ENCODE data around the gene TNFRSF13B.

TNFRSF13B gene

GRCh38 chr17:16935786-16936185, 36.1 kb downstream of the TNFRSF13B start:
- H3K36me3 ChIP-seq (ENCODE audit: insufficient read depth, low read length), result no peaks in the 10 kb centered on the region
- no peaks in the 10 kb centered on the region for H3K9me3 ChIP-seq (ENCODE audit: control insufficient read depth, insufficient read depth, low read length)
- H3K4me1 ChIP-seq (ENCODE audit: insufficient read depth, low read length), result peaks cover 8% of the 10 kb centered on the region
- no peak overlapping the region for H3K9ac ChIP-seq (ENCODE audit: low read depth, low read length)

GRCh38 chr17:16935241-16935663, 36.7 kb downstream of the TNFRSF13B start:
- Histone ChIP-seq H3K4me1 (ENCODE audit: insufficient read depth, low read length) (peaks cover 3% of the 10 kb centered on the region; the same call in 1 of the 2 replicates), H3K9ac (ENCODE audit: low read depth, low read length) (no peak overlapping the region), H3K9me3 (ENCODE audit: control insufficient read depth, insufficient read depth, low read length) (no peaks in the 10 kb centered on the region), H3K36me3 (ENCODE audit: insufficient read depth, low read length) (no peaks in the 10 kb centered on the region)

GRCh38 chr17:16934836-16935235, 37.1 kb downstream of the TNFRSF13B start:
- Histone ChIP-seq H3K4me1 (ENCODE audit: insufficient read depth, low read length) (no peaks in the 10 kb centered on the region), H3K9me3 (ENCODE audit: control insufficient read depth, insufficient read depth, low read length) (no peaks in the 10 kb centered on the region), H3K9ac (ENCODE audit: low read depth, low read length) (no peak overlapping the region), H3K36me3 (ENCODE audit: insufficient read depth, low read length) (no peaks in the 10 kb centered on the region)

DNA sequence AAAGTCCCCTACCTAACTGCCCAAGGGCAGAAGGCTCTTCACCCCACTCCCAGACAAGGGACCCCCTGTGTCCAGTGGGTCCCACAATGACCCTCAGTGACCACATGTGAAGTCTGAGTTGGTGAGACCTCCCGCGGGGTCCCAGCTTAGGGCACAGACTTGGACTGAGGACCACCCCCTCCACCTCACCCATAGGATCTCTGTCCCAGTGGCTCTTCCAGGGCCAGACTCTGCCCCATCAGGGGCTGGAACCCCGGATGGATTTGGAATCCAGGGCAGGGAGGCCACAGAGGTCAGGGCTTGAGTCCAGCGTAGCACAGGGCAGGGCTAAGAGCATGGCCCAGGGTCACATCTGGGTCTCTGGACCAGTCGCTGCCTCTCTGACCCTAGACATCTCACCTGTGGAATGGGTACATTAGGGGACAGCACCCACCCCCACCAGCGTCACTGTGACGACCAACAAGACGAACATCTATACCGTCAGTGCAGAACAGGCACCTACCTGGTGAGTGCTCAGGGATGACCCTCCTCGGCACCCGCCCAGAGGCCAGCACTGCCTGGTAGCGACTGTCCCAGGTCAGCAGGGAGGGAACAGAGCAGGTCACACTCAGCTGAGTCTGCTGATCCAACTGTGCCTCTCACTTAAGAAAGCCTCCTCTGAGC, 37.7 kb downstream of the TNFRSF13B start:
- no peaks in the 10 kb centered on the region for H3K9me3 ChIP-seq (ENCODE audit: control insufficient read depth, insufficient read depth, low read length)
- H3K9ac ChIP-seq (ENCODE audit: low read depth, low read length), result no peak overlapping the region
- H3K36me3 ChIP-seq (ENCODE audit: insufficient read depth, low read length), result no peaks in the 10 kb centered on the region
- H3K4me1 ChIP-seq (ENCODE audit: insufficient read depth, low read length), result no peaks in the 10 kb centered on the region

DNA sequence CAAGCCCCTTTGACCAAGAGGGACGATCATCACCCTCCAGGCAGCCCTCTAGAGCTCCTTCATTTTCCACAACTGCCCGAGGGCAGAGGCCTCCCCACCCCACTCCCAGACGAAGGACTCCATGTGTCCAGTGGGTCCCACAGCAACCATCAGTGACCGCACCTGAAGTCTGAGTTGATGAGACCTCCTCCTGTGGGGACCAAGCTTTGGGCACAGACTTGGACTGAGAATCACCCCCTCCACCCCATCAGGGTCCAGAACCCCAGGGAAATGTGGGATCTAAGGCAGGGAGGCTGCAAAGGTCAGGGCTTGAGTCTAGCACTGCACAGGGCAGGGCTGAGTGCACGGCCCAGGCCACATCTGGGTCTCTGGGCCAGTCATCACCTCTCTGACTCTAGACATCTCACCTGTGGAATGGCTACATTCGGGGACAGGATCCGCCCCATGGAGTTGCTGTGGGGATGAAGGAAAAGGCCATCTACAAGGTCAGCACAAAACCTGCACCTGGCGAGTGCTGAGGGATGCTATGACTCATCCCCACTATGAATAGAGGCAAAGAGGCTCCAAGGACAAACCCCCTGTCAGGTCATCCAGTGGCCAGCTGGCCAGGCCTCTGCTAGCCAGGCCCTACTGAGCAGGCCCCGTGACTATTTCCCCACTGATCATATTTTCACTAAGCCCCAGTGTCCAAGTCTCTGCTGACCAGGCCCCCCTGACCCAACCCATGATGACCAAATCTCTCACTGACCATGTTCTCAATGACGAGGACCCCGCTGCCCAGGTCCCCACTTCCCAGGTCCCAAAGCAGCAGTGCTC, 38.4 kb downstream of the TNFRSF13B start:
- no peaks in the 10 kb centered on the region for H3K36me3 ChIP-seq (ENCODE audit: insufficient read depth, low read length)
- H3K4me1 ChIP-seq (ENCODE audit: insufficient read depth, low read length), result no peaks in the 10 kb centered on the region
- no peaks in the 10 kb centered on the region for H3K9me3 ChIP-seq (ENCODE audit: control insufficient read depth, insufficient read depth, low read length)
- H3K9ac ChIP-seq (ENCODE audit: low read depth, low read length), result no peak overlapping the region

DNA sequence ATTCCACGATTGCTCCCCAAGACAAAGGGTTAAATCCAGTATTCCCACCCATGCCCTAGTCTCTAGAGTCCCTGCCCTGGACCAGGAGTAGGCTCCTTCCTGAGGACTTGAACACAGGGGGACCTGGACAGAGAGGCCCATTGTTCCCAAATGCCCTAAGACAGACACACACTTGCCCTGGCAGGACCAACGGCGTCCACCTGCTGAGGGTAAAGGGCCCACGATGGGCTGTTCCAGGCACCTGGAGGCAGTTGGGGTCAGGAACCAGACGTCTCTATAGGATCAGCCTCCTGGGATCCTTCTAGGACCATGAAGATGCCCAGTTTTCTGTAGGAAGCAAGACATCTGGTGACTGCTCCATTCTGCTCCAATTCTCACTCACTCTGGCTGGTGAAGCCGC, 39.3 kb downstream of the TNFRSF13B start:
- no peak overlapping the region for H3K9ac ChIP-seq (ENCODE audit: low read depth, low read length)
- no peaks in the 10 kb centered on the region for H3K4me1 ChIP-seq (ENCODE audit: insufficient read depth, low read length)
- H3K9me3 ChIP-seq (ENCODE audit: control insufficient read depth, insufficient read depth, low read length), result no peaks in the 10 kb centered on the region
- no peaks in the 10 kb centered on the region for H3K36me3 ChIP-seq (ENCODE audit: insufficient read depth, low read length)

DNA sequence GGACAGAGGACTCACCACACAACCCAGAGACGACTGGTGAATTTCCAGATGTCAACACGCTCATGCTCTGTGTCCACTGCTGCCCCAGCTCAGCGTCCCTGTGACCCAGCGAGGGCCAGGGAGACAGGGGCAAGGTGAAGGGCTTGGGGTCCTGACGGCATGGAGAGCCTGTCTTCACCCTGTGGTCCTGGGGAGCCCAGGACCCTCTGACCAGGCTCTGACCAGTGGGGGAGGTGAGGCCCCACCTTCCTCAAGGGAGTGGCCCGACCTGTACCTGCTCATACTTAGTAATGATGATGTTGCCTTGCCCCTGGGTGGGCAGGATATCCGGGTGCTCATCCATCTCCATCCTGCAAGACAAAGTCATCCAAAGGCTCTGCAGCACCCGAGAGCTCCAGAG, 39.8 kb downstream of the TNFRSF13B start:
- H3K9ac ChIP-seq (ENCODE audit: low read depth, low read length), result no peak overlapping the region
- H3K9me3 ChIP-seq (ENCODE audit: control insufficient read depth, insufficient read depth, low read length), result no peaks in the 10 kb centered on the region
- H3K36me3 ChIP-seq (ENCODE audit: insufficient read depth, low read length), result no peaks in the 10 kb centered on the region
- H3K4me1 ChIP-seq (ENCODE audit: insufficient read depth, low read length), result no peaks in the 10 kb centered on the region

DNA sequence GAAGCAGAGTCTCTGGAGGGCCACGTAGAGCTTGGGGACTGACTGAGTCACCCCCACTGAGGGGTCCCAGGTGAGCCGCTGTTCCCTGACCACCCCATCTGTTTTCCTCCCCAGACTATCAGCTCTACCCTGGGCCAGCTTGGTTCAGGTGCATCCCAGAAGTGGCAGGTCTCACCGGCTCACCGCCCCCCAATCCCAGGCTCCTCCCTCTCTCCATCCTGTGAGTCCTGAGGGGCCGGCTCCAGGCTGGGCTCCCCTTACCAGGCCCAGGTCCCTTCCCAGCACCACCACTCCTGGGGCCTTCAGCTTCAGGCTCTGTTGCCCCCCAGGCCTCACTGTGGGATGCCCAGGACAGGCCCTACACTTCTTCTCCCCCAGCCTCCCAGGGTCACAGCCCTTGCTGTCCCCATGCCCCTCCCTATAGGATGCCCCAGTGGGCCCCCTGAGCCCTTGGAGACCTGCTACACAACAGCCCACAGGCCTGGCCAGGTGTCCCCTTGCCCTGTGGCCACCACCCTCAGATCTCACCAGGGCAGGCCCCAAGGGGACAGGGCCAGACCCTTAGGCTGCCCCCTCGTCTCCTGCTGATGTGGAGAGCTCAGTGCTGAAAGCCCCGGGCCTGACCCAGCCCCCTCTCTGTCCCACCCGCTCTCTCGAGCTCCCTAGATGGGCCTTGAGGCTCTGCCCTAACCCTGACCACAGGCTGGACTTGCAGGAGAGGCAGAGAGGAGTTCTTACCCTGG, 40.4 kb downstream of the TNFRSF13B start:
- Histone ChIP-seq H3K9ac (ENCODE audit: low read depth, low read length) (no peak overlapping the region), H3K36me3 (ENCODE audit: insufficient read depth, low read length) (no peaks in the 10 kb centered on the region), H3K4me1 (ENCODE audit: insufficient read depth, low read length) (no peaks in the 10 kb centered on the region), H3K9me3 (ENCODE audit: control insufficient read depth, insufficient read depth, low read length) (no peaks in the 10 kb centered on the region)

DNA sequence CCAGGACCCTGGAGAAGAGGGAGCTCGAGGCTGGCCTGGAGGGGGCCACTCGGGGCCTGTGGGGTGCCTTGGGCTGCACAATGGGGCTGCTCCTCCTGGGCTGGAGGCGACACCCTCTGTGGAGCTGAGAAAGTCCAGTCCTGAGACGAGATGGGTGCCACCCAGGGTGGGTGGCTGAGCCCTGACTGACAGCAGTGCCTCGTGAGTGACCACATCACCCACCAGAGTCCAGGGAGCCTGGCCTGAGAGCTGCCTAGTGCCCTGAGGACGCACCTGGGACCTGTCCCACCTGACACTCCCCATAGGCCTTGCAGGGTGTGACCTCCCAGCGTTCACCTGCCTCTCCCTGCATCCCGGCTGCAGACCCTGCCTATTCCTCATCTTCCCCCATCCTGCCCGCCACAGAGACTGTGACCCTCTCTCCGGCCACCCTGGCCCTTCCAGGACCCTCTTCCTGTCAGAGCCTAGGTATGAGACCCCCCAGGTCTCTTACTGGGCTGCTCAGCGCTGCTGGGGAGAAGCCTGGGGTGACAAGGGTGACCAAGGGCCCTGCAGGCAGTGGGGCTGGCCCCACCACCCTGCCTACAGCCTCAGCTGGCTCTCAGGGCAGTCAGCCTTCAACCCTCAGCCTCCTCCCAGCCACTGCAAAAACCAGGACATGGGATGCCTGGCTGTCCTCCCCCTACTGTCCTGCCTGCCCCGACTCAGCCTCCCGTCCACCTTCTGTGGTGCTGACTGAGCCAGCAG, 41.2 kb downstream of the TNFRSF13B start:
- H3K4me1 ChIP-seq (ENCODE audit: insufficient read depth, low read length), result no peaks in the 10 kb centered on the region
- H3K9ac ChIP-seq (ENCODE audit: low read depth, low read length), result no peak overlapping the region
- no peaks in the 10 kb centered on the region for H3K36me3 ChIP-seq (ENCODE audit: insufficient read depth, low read length)
- H3K9me3 ChIP-seq (ENCODE audit: control insufficient read depth, insufficient read depth, low read length), result no peaks in the 10 kb centered on the region

DNA sequence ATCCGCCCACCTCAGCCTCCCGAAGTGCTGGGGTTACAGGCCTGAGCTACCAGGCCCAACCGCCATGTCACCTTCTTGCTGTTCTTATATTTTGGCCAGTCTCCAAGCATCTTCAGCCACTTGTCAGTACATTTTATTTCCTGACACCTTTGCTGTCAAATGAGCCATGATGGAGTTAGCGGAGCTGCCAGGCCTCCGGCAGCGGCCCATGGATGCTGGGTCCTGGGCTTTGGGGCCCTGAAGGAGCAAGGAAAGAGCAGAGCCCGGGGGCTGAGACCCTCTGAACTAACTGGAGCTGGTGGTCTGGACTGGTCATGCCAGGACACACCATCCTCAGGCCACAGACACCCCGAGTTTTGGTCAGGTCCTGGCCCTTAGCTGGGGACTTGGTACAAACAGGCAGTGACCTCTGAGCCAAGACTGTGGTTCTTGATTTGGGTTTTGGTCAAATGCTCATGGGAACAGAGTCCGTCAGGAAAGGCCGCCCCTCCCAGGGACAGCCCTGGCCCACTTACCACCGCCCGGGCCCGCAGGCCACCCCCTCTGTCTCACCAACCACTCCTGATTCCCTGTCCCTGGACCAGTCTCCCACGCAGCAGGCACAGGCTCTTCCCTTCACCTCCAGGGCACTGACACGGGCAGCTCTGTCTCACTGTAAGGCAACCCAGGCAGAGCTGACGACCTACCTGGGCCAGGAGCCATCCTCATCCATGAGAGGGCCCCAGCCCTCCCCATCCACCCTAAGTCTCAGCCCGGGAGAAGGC, 42.0 kb downstream of the TNFRSF13B start:
- no peaks in the 10 kb centered on the region for H3K4me1 ChIP-seq (ENCODE audit: insufficient read depth, low read length)
- H3K9ac ChIP-seq (ENCODE audit: low read depth, low read length), result no peak overlapping the region
- H3K36me3 ChIP-seq (ENCODE audit: insufficient read depth, low read length), result no peaks in the 10 kb centered on the region
- H3K9me3 ChIP-seq (ENCODE audit: control insufficient read depth, insufficient read depth, low read length), result no peaks in the 10 kb centered on the region

GRCh38 chr17:16929035-16929680, 42.8 kb downstream of the TNFRSF13B start:
- no peaks in the 10 kb centered on the region for H3K36me3 ChIP-seq (ENCODE audit: insufficient read depth, low read length)
- no peaks in the 10 kb centered on the region for H3K4me1 ChIP-seq (ENCODE audit: insufficient read depth, low read length)
- no peak overlapping the region for H3K9ac ChIP-seq (ENCODE audit: low read depth, low read length)
- H3K9me3 ChIP-seq (ENCODE audit: control insufficient read depth, insufficient read depth, low read length), result no peaks in the 10 kb centered on the region

DNA sequence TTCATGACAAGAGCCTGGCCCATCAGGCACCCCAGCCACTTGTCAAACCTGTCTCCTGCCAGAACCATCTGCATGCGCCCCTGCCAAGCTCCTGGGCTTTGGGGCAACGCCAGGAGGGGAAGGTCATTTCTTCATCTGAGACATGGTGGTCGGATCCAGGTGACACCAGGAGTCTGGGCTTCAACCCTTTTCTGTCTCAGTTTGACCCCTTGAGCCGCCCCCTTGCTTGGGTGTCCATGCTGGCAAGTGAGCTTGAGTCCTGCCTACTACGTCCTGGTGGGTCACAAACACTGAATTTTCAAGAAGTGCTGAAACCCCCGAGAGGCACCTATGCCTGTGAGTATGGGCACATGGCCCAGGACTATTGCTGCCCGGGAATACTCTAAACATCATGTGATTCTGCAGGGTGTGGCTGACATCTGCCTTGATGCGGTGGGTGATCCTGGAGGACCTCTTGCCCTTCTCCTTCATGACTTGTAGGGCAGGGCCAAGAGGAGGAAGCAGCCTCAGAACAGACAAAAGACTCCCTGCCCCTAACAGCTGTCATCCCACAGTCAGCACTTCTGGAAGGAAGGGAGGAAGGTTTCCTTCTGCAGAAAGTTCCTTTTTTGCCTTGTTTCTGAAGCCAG, 43.4 kb downstream of the TNFRSF13B start:
- no peaks in the 10 kb centered on the region for H3K36me3 ChIP-seq (ENCODE audit: insufficient read depth, low read length)
- no peaks in the 10 kb centered on the region for H3K9me3 ChIP-seq (ENCODE audit: control insufficient read depth, insufficient read depth, low read length)
- H3K4me1 ChIP-seq (ENCODE audit: insufficient read depth, low read length), result no peaks in the 10 kb centered on the region
- no peak overlapping the region for H3K9ac ChIP-seq (ENCODE audit: low read depth, low read length)
